GM21619 (cell line): ENCODE data around the gene VILL.

Source experiments
- ATAC-seq: cut with Tn5 transposase; IDR thresholded peaks from one replicate; pipeline ENCODE4 v1.9.1; 2021; ENCODE audit not compliant: unreplicated experiment

Gene VILL

GRCh38 chr3:37990527-37990926 is at the start of gene VILL:
TSS of gene VILL (plus strand) at chr3:37990786. CDS start at chr3:37993673, 2,887 bp downstream.
- ATAC-seq, result no peak

GRCh38 chr3:37941608-37942508 is 48.7 kb upstream of the VILL start:
- ATAC-seq, result no peak

GRCh38 chr3:37942646-37943045 is 47.9 kb upstream of the VILL start:
- no peak for ATAC-seq

- ATAC-seq, result no peak
Measured at GRCh38 chr3:37943126-37943525, 47.5 kb upstream of the VILL start.

- no peak for ATAC-seq
Measured at GRCh38 chr3:37943631-37944314, 46.8 kb upstream of the VILL start.

GRCh38 chr3:37944391-37944842 is 46.2 kb upstream of the VILL start:
- ATAC-seq, result no peak

GRCh38 chr3:37945156-37945806 is 45.3 kb upstream of the VILL start:
- ATAC-seq, result no peak

- no peak for ATAC-seq
Measured at GRCh38 chr3:37945807-37946530, 44.6 kb upstream of the VILL start.

GRCh38 chr3:37946531-37946889 is 44.1 kb upstream of the VILL start:
- ATAC-seq, result no peak

GRCh38 chr3:37949866-37950265 is 40.7 kb upstream of the VILL start:
- ATAC-seq, result no peak

- no peak for ATAC-seq
Measured at GRCh38 chr3:37952564-37952963, 38.0 kb upstream of the VILL start.

- no peak for ATAC-seq
Measured at GRCh38 chr3:37953226-37953625, 37.4 kb upstream of the VILL start.

GRCh38 chr3:37953707-37954394 is 36.7 kb upstream of the VILL start:
- ATAC-seq, result no peak

- ATAC-seq, result no peak
Measured at GRCh38 chr3:37954881-37955280, 35.7 kb upstream of the VILL start.

GRCh38 chr3:37955918-37956707 is 34.5 kb upstream of the VILL start:
- no peak for ATAC-seq

- ATAC-seq, result no peak
Measured at GRCh38 chr3:37956723-37957538, 33.7 kb upstream of the VILL start.

- ATAC-seq, result no peak
Measured at GRCh38 chr3:37957539-37957936, 33.0 kb upstream of the VILL start.

- no peak for ATAC-seq
Measured at GRCh38 chr3:37961622-37962431, 28.8 kb upstream of the VILL start.
